Measurements from ENCODE around the gene SLAIN2. TPM values are rescaled to one million over a fixed set of nuclear protein-coding genes. Genes with fewer than 3 reads are reported as not detected.

Gene SLAIN2
- total RNA-seq, 1 experiment from 2014 or later: 30.8 TPM

DNA sequence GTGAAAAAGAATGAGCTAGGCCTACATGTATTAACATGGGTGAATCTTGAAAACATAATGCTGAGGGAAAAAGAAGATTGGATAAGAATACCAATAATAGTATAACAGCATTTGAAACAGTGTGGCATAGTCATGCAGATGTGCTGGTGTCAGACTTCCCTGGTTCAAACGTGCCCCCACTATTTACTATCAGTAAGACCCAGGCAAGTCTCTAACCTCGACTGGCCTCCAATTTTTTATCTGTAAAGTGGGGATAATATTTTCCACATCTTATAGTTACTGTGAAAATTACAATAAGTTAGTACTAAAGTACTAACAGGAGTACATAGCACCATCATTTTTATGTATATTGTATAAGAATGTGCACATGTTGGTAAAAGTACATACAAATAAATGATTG lies 17.0 kb upstream of the SLAIN2 start:
- Histone ChIP-seq H2BK15ac (ENCODE audit: low read depth, low read length) (no peak overlapping the region), H4K8ac (replicated peaks; ENCODE audit: insufficient read length, low read depth, low read length) (no peak overlapping the region), H4K91ac (ENCODE audit: insufficient read length, low read depth, low read length) (no peak overlapping the region), H2BK12ac (ENCODE audit: insufficient read length, low read depth, low read length) (no peak overlapping the region), H2AFZ (ENCODE audit: low read length) (no peak overlapping the region), H3K18ac (ENCODE audit: insufficient read length, low read depth, low read length) (no peak overlapping the region), H3K79me2 (ENCODE audit: insufficient read depth, low read length) (no peaks in the 10 kb centered on the region), H3K4me2 (ENCODE audit: insufficient read depth, insufficient read length, low read length) (no peak overlapping the region), H2AK5ac (ENCODE audit: insufficient read length, low read length) (no peak overlapping the region), H3K56ac (ENCODE audit: insufficient read length, low read depth, low read length) (no peak overlapping the region), H3K4ac (ENCODE audit: low read depth, low read length) (no peak overlapping the region), H4K20me1 (ENCODE audit: control insufficient read depth, insufficient read depth, insufficient read length) (no peaks in the 10 kb centered on the region), H3K79me1 (ENCODE audit: insufficient read depth, low read depth, low read length, poor library complexity, severe bottlenecking) (no peaks in the 10 kb centered on the region), H4K5ac (ENCODE audit: insufficient read length, low read depth, low read length) (no peak overlapping the region), H3K23ac (ENCODE audit: insufficient read length, low read depth, low read length) (no peak overlapping the region), H3K14ac (ENCODE audit: insufficient read depth, low read length) (no peak overlapping the region), H2BK120ac (ENCODE audit: low read depth, low read length, poor library complexity, severe bottlenecking) (no peak overlapping the region), H3K9me3 (ENCODE audit: control insufficient read depth, low read depth, low read length) (no peaks in the 10 kb centered on the region), H3K27me3 (ENCODE audit: insufficient read depth, low read length) (no peaks in the 10 kb centered on the region), H3K9ac (ENCODE audit: extremely low read depth, insufficient read length, low read length) (no peak overlapping the region), H3T11ph (ENCODE audit: low read length) (no peak overlapping the region), H3K27ac (ENCODE audit: insufficient read length, low read depth, low read length) (no peak overlapping the region), H3K23me2 (ENCODE audit: insufficient read length, low read depth, low read length, poor library complexity, severe bottlenecking) (no peaks in the 10 kb centered on the region), H3K4me1 (ENCODE audit: insufficient read depth, low read length) (no peaks in the 10 kb centered on the region), H2BK20ac (ENCODE audit: low read depth, low read length, poor library complexity, severe bottlenecking) (no peak overlapping the region), H2BK5ac (ENCODE audit: insufficient read length, low read length) (no peak overlapping the region)
- H3K27ac Mint-ChIP-seq: no peak overlapping the region
- TF ChIP-seq, protein P1, sequence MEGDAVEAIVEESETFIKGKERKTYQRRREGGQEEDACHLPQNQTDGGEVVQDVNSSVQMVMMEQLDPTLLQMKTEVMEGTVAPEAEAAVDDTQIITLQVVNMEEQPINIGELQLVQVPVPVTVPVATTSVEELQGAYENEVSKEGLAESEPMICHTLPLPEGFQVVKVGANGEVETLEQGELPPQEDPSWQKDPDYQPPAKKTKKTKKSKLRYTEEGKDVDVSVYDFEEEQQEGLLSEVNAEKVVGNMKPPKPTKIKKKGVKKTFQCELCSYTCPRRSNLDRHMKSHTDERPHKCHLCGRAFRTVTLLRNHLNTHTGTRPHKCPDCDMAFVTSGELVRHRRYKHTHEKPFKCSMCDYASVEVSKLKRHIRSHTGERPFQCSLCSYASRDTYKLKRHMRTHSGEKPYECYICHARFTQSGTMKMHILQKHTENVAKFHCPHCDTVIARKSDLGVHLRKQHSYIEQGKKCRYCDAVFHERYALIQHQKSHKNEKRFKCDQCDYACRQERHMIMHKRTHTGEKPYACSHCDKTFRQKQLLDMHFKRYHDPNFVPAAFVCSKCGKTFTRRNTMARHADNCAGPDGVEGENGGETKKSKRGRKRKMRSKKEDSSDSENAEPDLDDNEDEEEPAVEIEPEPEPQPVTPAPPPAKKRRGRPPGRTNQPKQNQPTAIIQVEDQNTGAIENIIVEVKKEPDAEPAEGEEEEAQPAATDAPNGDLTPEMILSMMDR (conservative IDR thresholded peaks at IDR 0.05): no peak
- no CpG with 5 or more reads among the region's 2 CpGs for WGBS (ENCODE audit: extremely low coverage, insufficient read length, low lambda C conversion rate)
- no peak for DNase-seq
- no peaks in the 10 kb centered on the region for H3K9me3 Mint-ChIP-seq
- H3K27me3 Mint-ChIP-seq (ENCODE audit: low read depth): no peaks in the 10 kb centered on the region
- no peak overlapping the region for H3K4me3 Mint-ChIP-seq
- H3K4me1 Mint-ChIP-seq: no peaks in the 10 kb centered on the region
- H3K36me3 Mint-ChIP-seq (ENCODE audit: insufficient read depth in 1 of 3, low read depth in 3 of 3): no peaks in the 10 kb centered on the region

Data from H9 (cell line).